Activated gamma-delta T cell (primary cell): ENCODE data around the gene PLEKHA7.

Experiments
- DNase-seq: peaks from one replicate; lab custom pipeline; 2025; lab: John Stamatoyannopoulos, UW

PLEKHA7 gene

DNA sequence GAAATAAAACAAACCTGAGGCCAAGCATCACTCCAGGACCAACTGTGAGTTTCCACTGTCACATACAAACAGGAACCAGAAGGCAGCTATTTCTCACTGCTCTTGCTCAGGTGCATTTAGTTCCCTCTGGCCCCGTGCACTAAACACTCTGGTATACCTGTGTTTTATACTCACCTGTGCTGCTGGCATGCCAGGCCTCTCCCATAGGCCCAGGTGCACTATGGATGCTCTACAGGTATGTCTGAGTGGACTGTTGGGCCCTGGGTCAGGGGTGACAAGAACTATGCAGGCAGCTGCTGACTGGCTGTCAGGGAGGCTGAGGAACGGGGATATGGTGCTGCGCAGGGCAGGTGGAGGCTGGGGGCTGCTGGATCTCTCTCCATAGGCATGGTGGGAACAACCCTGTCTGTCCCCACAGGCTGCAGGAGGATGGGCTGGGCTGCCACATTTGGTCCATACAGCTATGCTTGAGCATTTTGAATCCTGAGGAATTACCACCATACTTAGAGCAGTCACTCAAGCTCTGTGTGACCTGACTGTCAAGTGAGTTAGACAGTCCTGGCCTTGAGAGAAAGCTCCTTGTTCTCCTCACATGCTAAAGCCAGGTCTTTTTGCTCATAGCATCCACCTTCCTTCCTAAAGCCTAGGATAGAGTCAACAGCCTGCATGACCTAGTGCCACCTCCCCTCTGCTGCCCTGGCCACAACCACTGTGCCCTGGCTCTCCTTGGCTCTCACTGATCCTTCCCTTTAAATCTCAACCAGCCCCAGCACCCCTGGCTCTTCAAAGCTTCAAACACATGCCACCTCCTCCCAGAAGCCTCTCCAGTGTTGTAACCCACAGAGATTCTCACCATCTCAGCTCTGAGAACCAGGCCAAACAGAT, 202.8 kb downstream of the PLEKHA7 start:
- DNase-seq = no peak

DNA sequence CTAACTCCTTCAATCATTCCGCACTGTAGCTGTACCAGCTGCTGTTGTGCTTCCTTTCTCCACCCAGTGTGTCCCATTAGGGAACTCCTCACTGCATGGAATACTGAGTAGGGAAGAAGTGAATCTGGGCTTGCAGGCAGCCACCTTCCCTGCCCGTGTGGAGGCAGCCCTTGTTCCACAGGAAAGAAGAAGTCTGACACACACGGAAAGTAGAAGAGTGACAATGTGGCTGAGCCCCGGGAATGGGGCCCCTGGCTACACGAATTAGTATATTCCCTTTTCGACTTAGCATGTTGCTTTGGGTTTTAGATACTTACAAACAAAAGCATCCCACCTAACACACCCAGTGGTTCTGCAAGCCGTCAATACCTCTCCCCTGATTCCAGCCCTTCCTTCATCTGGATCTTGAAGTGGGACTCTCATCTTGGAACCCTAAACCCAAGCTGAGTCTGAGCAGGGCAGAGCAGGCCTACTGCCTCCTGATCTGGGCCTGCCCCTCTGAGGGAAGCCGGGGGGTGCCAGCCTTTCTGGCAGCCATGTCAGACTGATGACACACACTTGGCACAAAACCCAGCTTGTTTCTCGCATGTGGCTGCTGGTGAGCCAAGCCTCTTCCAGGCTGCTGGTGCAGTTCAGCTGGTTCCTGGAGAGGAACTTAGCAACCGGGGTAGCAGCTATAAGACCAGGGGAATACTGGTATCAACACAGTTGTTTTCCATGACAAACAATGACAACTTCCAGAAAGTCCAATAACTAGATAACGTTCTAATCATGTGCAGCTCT, 204.1 kb downstream of the PLEKHA7 start:
- DNase-seq = no peak

DNA sequence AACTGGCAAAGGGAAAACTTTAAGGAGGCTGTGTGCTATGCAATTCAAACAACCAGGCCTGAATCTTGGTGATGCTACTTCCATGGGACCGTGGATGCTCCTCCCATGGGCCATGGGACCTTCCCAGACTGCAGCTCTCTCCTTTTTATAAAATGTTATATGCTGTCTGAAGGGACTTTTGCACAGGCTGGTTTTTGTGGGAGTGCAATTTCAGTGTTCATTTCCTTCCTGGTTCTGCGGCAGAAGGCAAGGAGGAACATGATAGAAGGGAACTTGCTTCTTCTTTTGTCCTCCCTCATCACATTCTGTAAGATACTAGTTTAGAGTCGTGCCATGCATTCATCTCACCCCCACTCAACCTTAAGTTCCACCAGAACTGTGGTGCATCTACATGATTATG, 206.9 kb downstream of the PLEKHA7 start:
- no peak for DNase-seq

- DNase-seq = no peak
These were observed 207.4 kb downstream of the PLEKHA7 start for GRCh38 chr11:16806791-16807190.

DNA sequence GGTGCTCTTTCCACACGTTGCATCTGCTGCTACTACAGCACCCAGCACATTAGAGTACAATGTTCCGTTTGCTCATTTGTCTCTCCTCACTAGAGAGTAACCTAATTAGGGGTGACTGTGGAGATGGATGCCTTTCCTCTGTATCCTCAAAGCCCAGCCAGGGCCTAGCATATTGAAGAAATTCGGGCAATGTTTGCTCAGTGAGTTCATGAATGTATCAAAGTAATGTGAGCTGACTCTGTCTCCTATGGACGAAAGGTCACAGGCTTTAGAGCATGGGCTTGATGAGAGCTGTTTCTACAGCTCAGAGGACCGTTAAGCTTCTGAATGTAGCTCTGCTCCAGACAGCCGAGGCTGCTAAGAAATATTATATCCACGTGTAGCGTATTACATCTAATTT, 208.3 kb downstream of the PLEKHA7 start:
- no peak for DNase-seq

DNA sequence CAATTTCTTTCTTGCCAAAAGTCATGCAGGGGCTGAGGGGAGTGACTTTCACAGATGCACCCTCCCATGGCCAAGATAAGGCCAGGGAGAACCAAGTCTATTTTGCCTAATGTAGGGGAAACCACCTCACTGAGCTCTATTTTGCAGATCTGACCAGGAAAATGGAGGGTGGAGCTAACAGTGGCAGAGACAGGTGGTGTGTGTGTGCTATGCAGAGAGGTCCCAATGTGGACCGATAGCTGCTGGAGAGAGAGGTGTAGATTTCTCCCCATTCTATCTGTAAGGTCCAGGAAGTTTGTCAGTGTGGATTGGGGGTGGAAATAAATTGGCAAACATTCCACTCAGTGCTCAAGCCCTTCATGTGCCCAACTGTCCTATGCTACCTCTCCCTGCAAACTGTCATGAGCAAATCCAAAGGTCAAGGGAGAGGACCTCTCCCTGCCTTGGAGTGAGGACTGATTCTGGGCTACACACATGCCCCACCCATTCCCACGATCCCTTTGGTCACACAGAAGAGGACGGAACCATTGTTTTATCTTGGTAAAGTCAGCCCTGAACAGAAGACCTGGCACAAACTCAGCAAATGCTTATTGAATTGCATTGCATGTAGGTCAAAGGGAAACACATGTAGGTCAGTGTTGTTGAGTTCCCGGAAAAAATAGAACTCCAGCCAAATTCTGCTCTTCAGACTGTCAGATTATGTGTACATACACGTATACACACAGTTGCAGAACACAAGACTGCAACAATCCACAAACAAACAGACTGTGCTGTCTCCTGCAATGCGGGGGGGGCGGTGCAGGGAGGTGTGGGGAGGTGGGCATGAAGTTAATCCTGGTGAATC, 209.9 kb downstream of the PLEKHA7 start:
- no peak for DNase-seq

- DNase-seq = no peak
These were observed 212.8 kb downstream of the PLEKHA7 start for GRCh38 chr11:16801288-16801980.

GRCh38 chr11:16800382-16800781, 213.8 kb downstream of the PLEKHA7 start:
- no peak for DNase-seq

DNA sequence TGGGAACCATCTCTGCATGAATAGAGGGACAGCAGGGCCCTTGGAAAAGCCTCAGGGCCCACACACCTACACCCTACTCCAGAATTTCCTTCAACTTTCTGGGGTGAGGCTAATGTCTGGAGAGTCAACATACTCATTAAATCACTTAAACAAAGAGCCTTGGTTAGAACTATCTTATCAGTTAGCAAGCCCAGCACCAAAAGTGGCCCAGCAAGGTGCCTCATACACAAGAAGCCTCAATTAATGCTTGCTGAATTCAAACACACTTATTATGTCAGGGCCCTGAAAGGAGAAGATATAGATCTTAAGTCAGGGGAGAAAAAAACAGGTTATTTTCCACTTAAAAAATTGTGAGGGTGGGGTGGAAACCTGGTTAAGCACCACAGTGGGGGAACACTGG, 214.3 kb downstream of the PLEKHA7 start:
- no peak for DNase-seq

DNA sequence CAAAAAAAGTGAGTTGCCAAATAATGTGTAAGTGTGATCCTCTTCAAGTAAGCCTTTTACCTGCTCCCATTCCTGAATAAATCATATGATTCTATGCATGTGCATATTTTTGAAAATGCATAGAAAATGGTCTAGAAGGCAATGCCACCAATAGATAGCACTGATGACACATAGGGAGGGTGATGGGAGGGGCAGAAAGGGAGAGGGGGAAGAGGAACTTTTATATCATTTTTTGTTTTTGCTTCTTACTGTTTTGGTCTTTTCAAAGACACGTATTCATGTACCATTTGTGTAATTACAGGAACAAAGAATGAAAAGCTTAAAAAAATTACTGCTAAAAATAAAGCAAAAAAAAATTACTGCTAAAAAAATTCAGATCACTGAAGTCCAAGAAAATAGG, 215.0 kb downstream of the PLEKHA7 start:
- DNase-seq = no peak

DNA sequence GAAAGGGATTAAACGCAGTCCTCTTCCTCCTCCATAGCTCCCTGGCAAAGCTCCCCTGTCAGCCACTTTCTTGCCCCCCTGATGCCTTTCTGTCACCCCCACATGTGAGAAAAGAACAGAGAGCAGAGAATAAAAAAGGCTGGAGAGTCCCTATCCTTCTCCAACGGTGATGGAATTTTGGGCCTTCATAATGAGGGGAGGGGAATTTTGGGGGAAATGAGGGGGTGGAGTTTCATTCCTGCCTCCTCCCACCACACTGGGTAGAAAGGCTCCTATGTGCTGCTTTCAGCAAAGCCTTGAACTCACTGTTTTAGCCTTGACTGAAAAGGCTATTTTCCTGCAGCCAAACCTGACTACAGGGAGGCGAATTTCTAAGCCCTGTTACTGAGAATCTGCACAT, 216.4 kb downstream of the PLEKHA7 start:
- no peak for DNase-seq

DNA sequence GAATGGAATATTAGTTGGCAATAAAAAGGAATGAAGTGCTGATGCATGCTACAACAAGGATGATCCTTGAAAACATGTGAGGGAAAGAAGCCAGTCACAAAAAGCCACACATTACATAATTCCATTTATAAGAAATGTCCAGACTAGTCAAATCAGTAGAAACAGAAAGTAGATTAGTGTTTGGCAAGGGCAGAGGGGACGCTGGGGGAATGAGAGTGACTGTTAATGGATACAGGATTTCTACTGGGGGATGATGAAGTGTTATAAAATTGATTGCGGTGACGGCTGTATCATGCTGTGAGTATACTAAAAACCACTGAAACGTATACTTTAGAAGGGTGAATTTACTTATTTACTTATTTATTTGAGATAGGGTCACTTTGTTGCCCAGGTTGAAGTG, 217.9 kb downstream of the PLEKHA7 start:
- DNase-seq = no peak

- DNase-seq = no peak
These were observed 219.1 kb downstream of the PLEKHA7 start for GRCh38 chr11:16795146-16795545.

DNA sequence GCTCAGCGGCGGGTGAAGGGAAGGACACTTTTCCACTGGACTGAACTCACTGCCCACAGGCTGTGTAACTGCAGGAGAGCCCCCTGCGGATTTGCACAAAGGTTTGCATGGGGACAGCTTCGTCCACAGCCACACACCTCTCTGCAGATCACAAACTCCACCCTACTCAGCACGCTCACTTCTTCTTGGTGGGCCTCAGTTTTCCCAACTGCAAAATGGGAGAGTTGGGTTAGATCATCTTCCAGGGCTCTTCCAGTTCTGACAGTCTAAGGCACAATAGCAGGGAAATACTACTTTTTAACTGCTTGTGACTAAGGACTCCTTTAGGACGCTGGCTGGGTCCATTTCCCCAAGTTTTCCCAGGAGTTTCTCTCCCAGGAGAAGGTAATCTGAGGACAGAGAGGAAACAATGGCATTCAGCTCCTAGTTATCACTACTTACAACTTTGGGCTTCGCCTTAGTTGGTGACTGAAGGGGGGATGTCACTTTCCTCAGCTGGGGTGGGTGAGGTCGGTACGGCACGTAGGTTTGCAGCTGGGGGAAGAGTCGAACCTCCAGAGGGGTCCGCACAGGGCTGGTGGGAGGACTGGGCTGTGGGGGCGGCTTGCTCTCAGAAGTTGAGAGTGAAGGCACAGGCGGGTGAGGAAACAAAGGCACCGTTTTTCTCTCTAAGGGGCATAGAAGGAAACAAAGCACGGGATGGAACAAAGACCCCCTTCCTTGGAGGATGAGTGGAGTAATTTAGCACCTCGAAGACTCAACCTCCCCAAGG, 220.0 kb downstream of the PLEKHA7 start:
- no peak for DNase-seq

DNA sequence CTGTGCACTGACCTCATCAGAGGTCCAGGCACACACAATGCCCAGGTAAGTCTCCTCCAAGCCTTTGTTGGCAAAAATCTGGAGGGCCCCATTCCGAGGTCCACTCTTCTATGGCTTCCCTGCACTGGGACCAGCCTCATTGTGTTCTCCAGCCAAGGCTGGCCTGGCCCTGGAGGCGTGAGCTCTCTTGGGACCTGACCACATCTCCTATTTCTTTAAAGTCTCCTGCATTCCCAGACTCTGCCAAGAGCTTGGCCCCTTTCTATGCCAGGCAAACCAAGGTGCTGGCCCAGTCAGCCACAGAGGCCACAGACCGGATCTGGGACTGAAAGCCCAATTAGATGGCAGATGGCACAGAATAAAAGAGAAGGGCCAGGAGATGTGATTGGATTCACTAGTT, 220.7 kb downstream of the PLEKHA7 start:
- no peak for DNase-seq

DNA sequence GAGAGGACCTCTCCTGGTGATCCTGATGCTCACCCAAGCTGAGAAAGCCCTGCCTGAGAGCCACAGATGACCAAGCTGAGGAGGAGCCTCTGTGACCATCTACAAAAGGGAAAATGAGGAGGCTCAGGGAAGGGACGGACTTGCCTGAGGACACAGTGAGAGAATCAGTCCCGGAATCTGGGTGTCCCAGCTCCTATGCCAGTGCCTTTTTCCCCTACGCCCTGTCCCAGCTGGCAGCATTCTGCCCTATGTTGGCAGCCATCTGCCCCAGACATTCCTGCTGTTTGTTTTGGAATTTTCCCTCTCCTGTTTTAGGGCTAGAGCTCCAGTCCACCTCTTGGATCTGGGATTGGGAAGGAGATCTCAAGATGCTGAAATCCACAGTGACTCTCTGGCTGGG, 221.2 kb downstream of the PLEKHA7 start:
- no peak for DNase-seq

- DNase-seq = no peak
These were observed 221.8 kb downstream of the PLEKHA7 start for GRCh38 chr11:16792426-16792825.

DNA sequence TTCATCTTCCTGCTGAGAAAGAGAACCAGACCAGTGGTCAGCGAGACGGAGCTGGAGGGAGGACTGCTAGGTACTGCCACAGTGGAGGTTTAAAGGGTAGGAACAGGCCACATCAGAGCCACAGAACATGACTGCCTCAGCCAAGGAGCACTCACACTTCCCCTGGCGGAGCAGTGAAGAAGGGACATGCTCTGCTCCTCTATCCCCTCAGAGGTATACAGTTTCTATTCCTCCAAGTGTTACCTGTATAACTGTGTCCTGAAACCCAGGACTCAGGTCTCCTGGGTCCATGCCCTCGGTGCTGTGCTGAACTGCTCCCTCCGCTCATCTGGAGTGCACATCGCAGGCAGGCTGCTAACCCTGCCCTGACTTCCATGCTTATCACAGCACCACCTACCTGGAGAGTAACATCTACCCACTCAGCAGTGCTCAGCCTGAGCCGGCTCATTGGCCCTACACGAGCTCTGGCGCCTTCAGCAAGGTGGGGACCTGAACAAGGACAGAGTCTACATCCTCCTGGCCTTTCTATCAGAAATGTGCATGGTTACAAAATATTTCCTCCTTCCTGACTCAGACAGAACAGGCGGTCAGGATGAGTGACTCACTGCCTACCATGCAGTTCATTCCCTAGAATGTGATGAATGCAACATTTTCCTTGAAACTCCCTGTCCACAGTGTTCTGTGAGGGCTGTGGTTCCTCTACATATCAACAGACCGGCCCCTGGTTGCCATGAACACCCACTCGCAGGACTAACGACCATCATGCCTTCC, 222.8 kb downstream of the PLEKHA7 start:
- no peak for DNase-seq

DNA sequence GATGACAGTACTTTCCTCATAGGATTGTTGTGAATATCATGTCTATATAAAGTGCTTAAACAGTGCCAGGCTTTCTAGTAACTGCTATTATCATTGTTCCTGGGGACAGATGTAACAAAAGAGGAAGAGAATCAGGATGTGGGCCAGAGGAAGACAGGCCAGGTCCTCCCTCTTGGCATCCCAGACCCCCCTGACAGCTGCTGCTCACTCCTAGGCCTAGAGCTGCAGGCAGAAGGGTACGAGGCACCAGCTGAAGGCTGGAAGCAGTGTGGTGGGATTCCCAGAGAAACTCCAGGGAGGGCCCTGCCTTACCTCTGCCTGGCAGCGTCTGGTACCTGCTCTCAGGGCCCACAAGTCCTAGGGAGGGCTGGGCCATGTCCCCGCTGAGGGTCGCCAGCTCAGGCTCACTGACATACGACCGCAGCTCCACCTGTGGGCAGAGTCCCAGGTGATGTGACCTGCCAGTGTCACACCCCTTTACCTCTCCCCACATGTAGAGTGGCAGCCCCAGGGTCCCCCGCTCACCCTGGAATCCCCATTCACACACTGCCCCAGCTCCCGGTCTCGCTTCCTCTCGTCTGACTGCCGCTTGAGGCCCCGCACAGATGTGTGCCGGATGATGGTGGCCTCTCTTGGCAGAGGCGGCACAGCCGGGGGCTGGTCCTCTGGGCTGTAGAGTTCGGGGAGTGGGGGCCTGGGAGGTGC, 223.6 kb downstream of the PLEKHA7 start:
- DNase-seq = no peak
